GM12875 (cell line): ENCODE data around the gene BAZ1A.

Experiments used
- H3K4me3 ChIP-seq: one replicate; pipeline ENCODE4 v1.5.1; 2011; ENCODE audit warnings: low read depth, low read length, control low read depth
- TF ChIP-seq, protein P1 (sequence below): IDR thresholded peaks from 2 replicates; pipeline ENCODE4 v1.5.1; 2011; ENCODE audit warnings: low read depth, mild to moderate bottlenecking, control low read depth, inconsistent platforms, low read length, moderate library complexity, borderline replicate concordance; ENCODE audit not compliant: insufficient read depth

The BAZ1A gene

DNA sequence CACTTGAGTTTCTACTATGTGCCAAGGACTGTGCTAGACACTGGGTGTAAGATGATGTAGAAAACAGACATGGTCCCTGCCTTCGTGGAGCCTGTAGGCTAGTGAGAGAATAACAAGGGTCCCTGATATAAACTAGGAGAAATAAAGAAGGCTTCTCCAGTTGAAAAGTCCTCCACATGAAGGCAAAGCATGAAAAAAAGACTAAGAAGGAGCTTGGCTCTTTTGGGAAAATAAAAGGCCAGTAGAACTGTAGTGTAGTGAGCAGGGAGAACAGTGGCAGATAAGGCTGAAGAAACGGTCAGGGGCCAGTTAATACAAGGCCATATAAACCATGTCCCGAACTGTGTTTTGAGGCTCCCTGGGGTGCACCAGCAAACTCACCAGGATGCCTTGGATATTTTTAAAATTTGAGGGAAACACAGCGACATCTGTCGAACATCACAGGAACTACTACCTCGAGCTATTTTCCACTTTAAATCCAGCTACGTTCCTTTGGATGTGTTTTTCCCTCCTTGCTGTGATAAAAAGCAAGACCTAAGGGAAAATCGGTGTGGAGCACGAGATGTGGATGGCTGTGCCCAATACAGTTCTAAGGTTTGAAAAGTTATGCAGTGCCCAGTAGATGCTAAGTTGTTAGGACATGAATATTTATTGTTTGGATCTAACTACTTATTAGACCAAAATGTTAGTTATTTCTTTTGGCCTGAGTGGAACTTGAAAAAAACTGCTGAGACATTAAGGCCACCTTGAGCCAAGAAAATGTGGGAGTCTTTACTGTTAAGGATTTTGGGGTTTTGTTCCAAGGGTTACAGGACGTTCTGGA lies 152.2 kb downstream of the BAZ1A start:
- TF ChIP-seq, protein P1, sequence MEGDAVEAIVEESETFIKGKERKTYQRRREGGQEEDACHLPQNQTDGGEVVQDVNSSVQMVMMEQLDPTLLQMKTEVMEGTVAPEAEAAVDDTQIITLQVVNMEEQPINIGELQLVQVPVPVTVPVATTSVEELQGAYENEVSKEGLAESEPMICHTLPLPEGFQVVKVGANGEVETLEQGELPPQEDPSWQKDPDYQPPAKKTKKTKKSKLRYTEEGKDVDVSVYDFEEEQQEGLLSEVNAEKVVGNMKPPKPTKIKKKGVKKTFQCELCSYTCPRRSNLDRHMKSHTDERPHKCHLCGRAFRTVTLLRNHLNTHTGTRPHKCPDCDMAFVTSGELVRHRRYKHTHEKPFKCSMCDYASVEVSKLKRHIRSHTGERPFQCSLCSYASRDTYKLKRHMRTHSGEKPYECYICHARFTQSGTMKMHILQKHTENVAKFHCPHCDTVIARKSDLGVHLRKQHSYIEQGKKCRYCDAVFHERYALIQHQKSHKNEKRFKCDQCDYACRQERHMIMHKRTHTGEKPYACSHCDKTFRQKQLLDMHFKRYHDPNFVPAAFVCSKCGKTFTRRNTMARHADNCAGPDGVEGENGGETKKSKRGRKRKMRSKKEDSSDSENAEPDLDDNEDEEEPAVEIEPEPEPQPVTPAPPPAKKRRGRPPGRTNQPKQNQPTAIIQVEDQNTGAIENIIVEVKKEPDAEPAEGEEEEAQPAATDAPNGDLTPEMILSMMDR: peak; percentile 72
- no peak overlapping the region for H3K4me3 ChIP-seq

- TF ChIP-seq, protein P1: no peak
Observed at GRCh38 chr14:34721129-34721528, 154.0 kb downstream of the BAZ1A start.

DNA sequence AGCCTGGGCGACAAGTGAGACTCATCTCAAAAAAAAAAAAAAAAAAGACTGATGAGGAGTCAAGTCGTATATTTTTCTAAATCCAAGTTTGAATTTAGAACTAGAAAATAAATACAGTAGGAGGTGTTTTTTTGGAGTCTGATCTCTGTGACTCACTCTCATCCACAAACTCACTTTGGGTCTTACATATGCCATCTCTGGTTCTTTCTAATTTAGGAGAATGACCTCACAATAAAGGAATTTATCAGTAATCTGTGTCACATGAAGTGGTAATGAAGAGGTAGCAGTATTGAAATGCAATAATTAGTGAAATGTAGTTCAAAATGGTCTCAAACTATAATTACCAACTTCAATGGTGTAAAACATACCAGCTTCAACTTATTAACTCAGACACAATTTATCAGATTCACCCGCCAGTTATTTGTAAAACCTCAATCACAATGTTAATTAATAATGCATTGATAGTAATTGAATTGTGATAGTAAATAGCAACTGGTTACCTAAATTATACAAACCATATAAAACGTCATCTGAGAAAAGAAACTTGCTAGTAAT lies 156.3 kb downstream of the BAZ1A start:
- TF ChIP-seq, protein P1: no peak
- no peak overlapping the region for H3K4me3 ChIP-seq

More at GRCh38 chr14:34721129-34721528, 154.0 kb downstream of the BAZ1A start:
- H3K4me3 ChIP-seq: no peak overlapping the region

DNA sequence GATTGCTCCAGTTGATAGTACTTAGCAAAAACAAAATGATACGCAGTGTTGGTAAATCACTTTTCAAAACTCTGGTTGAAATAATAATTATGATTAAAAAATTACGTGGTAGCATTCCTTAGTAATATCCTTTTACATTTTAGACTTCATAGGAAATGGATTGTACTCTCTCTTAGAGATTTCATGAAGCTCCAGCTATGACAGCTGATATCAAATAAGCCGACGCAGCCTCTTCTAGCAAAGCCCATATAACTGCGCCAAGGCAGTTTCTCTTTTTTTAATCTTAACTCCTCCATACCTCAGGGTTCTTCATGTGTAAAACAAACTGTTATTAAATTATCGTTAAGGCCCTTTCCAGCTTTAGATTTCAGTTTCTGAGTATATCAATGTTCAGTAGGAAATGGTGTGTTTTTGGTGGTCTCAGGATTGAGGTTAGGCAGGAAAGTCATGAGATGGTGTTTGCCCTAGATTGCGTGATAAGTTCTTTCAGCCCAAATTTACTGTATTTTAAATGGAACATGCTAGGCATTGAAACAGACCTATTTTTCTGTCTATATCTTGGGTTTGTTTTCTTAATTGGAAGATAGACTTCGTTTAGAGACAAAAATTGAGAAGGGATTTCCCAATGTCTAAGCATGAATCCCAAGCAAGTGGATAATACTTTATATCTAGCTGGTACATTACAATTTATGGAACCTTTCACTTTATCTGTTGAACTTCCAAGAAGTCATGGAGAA lies 159.9 kb downstream of the BAZ1A start:
- TF ChIP-seq, protein P1: no peak
- peak overlapping the region; percentile 62 for H3K4me3 ChIP-seq

GRCh38 chr14:34714320-34715126 lies 160.6 kb downstream of the BAZ1A start, which contains the start of gene CFL2:
Gene CFL2, minus strand, starts transcription at chr14:34714593. Its CDS starts 53 bp downstream, at chr14:34714540.
- TF ChIP-seq, protein P1: no peak
- H3K4me3 ChIP-seq: peak within 1 kb of the TSS; percentile 62

DNA sequence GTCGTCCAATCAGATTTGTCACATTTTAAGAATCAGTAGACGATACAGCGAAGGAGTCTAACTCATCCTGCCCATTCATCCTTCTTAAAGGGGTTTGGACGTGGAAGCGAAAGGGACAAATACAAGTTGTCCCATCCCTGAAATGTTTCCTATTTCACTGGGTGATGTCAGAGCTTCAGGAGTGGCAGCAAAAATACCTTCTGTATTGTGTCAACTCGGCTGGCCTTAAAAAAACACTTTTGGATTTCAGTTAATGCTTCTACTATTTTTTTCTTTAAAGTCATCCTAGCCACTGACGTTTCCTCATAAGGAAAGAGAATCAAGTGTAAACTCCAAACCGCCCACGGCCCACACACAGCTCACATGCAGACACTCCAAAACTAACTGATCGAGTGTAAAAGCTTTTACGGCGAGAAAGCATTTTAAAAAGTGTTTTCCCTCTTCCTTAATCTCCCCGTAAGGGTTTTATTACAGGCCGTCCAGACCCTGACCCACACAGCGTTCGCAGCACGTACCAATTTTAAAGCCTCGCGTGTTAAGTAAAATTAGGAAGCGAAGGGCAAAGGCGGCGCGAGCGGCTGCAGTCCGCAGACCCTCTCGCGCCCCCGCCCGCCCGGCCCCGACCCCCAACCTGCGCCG lies 161.4 kb downstream of the BAZ1A start:
- peak overlapping the region; percentile 62 for H3K4me3 ChIP-seq
- TF ChIP-seq, protein P1: no peak
